Type B pancreatic cell (in vitro differentiated cells): ENCODE results near the gene RITA1. TPM values are rescaled to one million over a fixed set of nuclear protein-coding genes. Genes with fewer than 3 reads are reported as not detected.

Experiments
- DNase-seq: peaks from one replicate; pipeline ENCODE4 v3.0.0; 2021; ENCODE audit warnings: mixed read lengths; ENCODE audit not compliant: unreplicated experiment; ENCODE audit errors: extremely low spot score
- H3K27ac Mint-ChIP-seq: 2 replicates; pipeline ENCODE4 v1.8.0; 2021; ENCODE audit warnings: mild to moderate bottlenecking, mixed read lengths
- H3K27me3 Mint-ChIP-seq: 2 replicates; pipeline ENCODE4 v1.8.0; 2021; ENCODE audit warnings: mixed read lengths
- H3K36me3 Mint-ChIP-seq: 2 replicates; pipeline ENCODE4 v1.8.0; 2021; ENCODE audit warnings: mixed read lengths
- H3K4me1 Mint-ChIP-seq: one replicate; pipeline ENCODE4 v1.8.0; 2021; ENCODE audit warnings: mixed read lengths; ENCODE audit not compliant: unreplicated experiment
- H3K4me3 Mint-ChIP-seq: 2 replicates; pipeline ENCODE4 v1.8.0; 2021; ENCODE audit warnings: mild to moderate bottlenecking, mixed read lengths
- H3K9me3 Mint-ChIP-seq: 2 replicates; pipeline ENCODE4 v1.8.0; 2021; ENCODE audit warnings: mixed read lengths
- total RNA-seq: library from RNA; stranded (reverse); gene quantifications from 2 replicates; pipeline ENCODE4 v1.2.1, GENCODE V29; 2021; ENCODE audit warnings: low replicate concordance
- TF ChIP-seq, protein P1 (sequence below): fragments of 200-600 bp; sonication (generic); conservative IDR thresholded peaks from 2 replicates; pipeline ENCODE4 v1.5.0; 2021; ENCODE audit warnings: antibody characterized with exemption, mild to moderate bottlenecking

RITA1 gene
- total RNA-seq, 1 donor from 2014 or later: 19.0 TPM

GRCh38 chr12:113228394-113229028 lies 43.0 kb downstream of the RITA1 start:
- Mint-ChIP-seq H3K27me3 (no peaks in the 10 kb centered on the region), H3K27ac (peak overlapping the region; percentile 99), H3K36me3 (peaks cover 25% of the 10 kb centered on the region), H3K4me1 (peaks cover 20% of the 10 kb centered on the region), H3K9me3 (no peaks in the 10 kb centered on the region), H3K4me3 (peak overlapping the region; percentile 73)
- DNase-seq: no peak
- TF ChIP-seq, protein P1, sequence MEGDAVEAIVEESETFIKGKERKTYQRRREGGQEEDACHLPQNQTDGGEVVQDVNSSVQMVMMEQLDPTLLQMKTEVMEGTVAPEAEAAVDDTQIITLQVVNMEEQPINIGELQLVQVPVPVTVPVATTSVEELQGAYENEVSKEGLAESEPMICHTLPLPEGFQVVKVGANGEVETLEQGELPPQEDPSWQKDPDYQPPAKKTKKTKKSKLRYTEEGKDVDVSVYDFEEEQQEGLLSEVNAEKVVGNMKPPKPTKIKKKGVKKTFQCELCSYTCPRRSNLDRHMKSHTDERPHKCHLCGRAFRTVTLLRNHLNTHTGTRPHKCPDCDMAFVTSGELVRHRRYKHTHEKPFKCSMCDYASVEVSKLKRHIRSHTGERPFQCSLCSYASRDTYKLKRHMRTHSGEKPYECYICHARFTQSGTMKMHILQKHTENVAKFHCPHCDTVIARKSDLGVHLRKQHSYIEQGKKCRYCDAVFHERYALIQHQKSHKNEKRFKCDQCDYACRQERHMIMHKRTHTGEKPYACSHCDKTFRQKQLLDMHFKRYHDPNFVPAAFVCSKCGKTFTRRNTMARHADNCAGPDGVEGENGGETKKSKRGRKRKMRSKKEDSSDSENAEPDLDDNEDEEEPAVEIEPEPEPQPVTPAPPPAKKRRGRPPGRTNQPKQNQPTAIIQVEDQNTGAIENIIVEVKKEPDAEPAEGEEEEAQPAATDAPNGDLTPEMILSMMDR: no peak

DNA sequence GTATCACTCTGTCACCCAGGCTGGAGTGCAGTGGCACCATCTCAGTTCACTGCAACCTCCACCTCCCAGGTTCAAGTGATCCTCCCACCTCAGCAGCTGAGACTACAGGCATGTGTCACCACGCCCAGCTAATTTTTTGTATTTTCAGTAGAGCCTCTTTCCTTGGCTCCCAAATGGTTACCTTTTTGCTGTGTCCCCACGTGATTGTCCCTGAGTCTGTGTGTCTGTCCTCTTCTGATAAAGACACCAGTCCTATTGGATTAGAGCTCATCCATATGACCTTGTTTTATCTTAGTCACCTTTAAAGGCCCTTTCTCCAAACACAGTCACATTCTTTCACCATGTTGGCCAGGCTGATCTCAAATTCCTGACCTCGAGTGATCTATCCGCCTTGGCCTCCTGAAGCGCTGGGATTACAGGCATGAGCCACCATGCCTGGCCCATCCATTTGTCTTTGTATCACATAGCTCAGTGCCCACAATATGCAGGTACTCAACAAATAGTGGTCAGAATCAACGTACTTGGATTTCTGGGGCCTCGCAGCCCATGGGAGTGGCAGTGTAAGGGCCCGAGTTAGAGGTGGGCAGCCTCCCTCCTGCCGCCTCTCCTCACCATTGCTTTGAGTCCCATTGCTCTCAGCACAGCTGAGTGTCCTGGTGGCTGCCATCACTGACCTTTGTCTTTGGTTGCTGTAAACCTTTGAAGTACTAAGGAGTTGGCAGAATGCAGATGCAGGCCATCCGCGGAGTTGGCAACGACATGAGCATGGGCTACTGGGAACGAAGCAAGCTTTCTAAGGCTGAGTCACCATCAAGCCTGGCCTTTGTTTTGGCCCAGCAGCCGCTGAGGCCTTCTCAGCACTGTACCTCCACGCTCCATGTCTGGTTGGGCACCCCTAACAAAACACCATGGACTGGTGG lies 45.1 kb downstream of the RITA1 start:
- Mint-ChIP-seq H3K27me3 (no peaks in the 10 kb centered on the region), H3K4me1 (peaks cover 33% of the 10 kb centered on the region), H3K36me3 (peaks cover 33% of the 10 kb centered on the region), H3K9me3 (no peaks in the 10 kb centered on the region), H3K4me3 (peak overlapping the region; percentile 13), H3K27ac (peak overlapping the region; percentile 99)
- TF ChIP-seq, protein P1: no peak
- DNase-seq: no peak

DNA sequence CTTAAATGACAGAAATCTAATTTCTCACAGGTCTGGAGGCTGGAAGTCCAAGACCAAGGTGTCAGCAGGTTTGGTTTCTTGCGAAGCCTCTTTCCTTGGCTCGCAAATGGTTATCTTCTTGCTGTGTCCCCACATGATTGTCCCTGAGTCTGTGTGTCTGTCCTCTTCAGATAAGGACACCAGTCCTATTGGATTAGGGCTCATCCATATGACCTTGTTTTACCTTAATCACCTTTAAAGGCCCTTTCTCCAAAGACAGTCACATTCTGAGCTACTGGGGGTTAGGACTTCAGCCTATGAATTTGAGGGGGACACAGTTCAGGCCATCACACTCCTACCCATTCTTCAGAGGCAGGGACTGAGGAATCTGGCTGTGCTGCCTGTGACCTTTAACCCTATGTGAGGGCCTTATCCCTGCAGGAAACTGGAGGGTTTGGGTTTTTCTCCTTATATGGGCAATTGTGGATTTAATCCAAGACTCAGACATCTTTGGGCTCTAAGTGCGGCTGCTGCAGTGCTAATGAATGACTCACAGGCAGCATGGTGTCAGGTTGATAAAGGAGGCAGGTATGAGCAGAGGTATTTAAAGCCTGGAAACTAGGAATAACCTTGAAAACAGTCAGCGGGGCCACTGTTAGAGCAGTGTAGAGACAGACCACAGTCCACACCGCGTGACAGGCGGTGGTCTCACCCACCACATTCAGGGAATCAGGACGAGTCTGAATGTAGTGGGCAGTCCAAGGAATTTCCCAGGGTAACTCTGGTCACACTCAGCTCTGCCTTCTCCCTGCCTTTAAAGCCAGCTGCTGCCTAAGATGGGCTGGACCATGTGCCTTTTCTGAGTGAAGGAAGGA lies 45.9 kb downstream of the RITA1 start:
- Mint-ChIP-seq H3K36me3 (peaks cover 37% of the 10 kb centered on the region), H3K4me3 (no peak overlapping the region), H3K27me3 (no peaks in the 10 kb centered on the region), H3K27ac (peak overlapping the region; percentile 86), H3K4me1 (peaks cover 37% of the 10 kb centered on the region), H3K9me3 (no peaks in the 10 kb centered on the region)
- TF ChIP-seq, protein P1: no peak
- DNase-seq: no peak

GRCh38 chr12:113232089-113232839 lies 46.7 kb downstream of the RITA1 start:
- Mint-ChIP-seq H3K36me3 (peaks cover 41% of the 10 kb centered on the region), H3K9me3 (no peaks in the 10 kb centered on the region), H3K27me3 (no peaks in the 10 kb centered on the region), H3K4me3 (no peak overlapping the region), H3K4me1 (peaks cover 37% of the 10 kb centered on the region), H3K27ac (peak overlapping the region; percentile 86)
- DNase-seq: no peak
- TF ChIP-seq, protein P1: no peak
